ENCODE results near the gene ASMTL.
"Not testable (repeated sequence)": the region's sequence is repeated elsewhere in the genome, so short reads cannot be mapped to it uniquely, and the experiment has no call there.

ASMTL gene, protein sequence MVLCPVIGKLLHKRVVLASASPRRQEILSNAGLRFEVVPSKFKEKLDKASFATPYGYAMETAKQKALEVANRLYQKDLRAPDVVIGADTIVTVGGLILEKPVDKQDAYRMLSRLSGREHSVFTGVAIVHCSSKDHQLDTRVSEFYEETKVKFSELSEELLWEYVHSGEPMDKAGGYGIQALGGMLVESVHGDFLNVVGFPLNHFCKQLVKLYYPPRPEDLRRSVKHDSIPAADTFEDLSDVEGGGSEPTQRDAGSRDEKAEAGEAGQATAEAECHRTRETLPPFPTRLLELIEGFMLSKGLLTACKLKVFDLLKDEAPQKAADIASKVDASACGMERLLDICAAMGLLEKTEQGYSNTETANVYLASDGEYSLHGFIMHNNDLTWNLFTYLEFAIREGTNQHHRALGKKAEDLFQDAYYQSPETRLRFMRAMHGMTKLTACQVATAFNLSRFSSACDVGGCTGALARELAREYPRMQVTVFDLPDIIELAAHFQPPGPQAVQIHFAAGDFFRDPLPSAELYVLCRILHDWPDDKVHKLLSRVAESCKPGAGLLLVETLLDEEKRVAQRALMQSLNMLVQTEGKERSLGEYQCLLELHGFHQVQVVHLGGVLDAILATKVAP

DNA sequence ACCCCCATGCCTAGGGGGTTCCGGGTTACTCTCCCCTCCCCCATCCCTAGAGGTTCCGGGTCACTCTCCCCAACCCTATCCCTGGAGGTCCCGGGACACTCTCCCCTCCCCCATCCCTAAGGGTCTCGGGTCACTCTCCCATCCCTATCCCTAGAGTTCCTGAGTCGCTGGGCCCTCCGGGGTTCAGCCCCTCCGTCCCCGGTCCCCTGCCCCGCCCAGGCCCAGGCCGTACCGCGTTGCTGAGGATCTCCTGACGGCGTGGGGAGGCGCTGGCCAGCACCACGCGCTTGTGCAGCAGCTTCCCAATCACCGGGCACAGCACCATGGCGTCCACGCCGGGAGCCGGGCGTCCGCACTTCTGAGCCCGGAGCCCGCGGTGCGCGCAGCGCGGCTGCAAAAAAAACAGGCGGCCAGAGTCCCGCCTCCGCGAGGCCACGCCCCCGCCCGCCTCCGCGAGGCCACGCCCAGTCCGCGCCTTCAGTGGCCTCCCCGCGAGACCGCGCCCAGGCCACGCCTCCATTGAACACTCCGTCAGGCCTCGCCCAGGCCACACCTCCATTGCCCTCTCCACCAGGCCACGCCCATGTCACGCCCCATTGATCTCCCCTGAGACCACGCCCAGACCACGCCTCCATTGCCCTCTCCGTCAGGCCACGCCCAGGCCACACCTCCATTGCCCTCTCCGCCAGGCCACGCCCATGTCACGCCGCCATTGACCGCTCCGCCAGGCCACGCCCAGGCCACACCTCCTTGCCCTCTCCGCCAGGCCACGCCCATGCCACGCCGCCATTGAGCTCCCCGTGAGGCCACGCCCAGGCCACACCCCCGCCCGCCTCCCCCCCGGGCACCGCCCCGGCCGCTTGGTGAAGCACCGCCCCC, at the start of gene ASMTL:
Gene ASMTL (minus strand): TSS at position 394 of the 879 bp plus-strand sequence. CDS start 69 bp downstream, at position 325.
- peak; percentile 100 for DNase-seq (ENCODE audit: low read depth)

DNA sequence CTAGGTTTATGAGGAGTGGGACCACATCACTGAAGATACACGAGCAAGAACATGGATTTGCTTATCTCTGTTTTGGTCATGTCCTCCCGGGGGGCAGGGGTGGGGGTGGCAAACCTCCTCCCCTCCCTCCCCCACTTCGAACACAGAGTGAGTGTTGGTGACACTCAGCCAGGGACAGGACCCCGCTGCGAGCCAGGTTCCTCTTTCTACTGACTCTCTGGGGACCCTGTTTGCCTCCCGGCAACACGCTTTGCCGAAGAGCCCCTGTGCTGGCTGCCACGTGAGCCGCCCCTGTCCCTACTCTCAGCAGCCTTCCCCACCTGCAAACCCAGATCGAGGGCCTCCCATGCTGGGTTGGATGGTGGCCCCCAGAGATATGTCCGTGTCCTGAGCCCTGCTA, 49.5 kb upstream of the ASMTL start:
- no peak for DNase-seq (ENCODE audit: low read depth)

DNA sequence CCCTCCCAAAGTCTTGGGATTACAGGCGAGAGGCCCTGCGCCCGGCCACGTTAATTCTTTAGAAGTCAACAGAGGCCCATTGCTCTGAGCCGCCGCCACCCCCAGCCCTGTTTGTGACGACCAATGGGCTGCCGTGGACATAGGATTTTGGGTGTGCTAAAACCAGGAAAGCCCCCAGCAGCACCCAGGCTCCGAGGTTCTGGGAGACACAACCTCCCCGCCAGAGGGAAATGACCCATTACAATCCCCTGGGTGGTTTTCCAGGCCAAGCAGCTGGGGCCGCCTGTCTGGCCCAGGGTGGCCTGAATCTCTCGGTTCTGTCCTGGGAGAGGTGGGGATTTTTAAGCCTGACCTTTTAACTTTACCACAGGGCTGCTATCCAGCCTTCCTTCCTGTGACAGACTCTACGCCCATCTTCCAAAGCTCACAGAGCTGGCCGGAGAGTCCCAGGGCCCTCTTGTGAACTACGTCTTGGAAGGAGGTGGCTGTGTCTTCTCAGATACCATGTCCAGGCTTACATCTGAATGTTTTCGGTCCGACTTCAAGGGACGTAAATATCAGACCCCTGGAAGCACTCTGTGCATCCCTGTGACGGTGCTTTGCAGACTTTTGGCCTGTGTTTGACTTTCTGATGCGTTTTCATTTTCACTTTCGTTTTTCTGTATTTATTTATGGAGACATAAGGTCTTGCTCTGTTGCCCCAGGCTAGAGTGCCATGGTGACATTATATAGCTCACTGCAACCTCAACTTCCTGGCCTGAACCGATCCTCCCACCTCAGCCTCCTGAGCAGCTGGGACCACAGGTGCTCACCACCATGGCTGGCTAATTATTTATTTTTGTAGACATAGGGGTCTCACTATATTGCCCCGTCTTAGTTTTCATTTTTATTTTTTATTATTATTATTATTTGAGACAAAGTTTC, 48.3 kb upstream of the ASMTL start:
- DNase-seq (ENCODE audit: low read depth), result no peak

DNA sequence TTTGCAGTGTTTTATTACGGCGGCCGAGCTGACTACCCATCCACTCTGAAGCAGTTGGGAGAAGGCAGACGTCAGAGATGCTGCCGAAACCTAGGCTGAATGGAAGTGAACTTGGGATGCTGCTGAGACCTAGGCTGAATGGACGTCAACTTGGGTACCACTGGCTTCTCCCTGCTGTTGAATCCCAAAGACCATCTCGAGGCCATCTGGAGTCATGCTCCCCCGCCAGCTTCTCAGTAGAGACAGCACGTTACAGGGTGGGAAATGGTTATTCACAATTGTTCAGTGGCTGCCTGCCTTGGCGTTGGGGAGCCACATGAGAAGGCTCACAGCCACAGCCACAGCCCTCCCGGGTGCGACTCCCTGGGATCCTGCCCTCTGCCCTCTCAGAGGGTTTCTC, 43.4 kb upstream of the ASMTL start:
- DNase-seq (ENCODE audit: low read depth), result no peak

DNA sequence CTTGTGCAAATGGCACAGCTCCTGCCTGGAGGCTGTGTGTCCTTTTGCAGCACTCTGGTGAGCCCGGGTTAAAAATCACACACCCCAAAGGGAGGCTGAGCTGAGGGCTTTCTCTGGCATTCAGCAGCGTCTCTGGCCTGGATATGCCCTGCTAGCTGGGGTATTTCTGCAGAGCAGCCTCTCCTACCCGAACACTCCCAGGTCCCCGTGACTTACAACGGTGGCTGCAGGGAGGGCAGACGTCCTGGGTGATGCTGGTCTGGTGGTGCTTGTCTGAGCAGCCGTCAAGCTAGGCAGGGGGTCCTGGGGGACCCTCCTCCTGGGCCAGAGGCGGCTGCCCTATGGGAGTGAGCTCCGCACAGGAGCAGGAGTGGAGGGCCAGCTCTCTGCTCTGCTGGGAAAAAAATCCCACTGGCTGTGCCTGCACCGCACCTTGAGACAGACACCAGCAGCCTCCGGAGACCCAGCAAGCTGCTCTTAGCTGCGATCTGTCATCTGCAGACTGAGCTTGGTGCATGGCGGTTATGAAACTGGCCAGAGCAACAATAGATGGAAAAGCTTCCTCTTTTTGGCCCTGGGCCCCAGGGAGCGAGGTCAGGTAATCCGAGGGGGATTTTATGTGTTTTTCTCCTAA, 41.3 kb upstream of the ASMTL start:
- no peak for DNase-seq (ENCODE audit: low read depth)

DNA sequence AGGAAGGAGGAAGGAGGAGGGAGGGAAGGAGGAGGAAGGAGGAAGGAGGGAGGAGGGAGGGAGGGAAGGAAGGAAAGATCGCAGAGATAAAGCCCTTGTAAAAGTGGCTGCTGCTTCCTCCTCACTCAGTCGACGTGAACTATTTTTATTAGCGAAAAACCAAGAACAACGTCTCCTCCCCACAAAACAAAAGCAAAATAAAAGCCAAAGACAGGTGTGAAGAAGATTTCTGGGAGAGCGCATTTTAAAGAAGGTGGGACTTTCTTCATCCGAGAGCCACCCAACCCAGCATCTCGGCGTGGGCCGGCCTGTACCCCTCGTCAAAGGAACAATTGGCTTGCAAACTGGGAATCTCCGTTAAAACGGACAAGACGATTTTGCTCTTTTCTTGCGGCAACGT, 40.7 kb upstream of the ASMTL start:
- DNase-seq (ENCODE audit: low read depth), result no peak

DNA sequence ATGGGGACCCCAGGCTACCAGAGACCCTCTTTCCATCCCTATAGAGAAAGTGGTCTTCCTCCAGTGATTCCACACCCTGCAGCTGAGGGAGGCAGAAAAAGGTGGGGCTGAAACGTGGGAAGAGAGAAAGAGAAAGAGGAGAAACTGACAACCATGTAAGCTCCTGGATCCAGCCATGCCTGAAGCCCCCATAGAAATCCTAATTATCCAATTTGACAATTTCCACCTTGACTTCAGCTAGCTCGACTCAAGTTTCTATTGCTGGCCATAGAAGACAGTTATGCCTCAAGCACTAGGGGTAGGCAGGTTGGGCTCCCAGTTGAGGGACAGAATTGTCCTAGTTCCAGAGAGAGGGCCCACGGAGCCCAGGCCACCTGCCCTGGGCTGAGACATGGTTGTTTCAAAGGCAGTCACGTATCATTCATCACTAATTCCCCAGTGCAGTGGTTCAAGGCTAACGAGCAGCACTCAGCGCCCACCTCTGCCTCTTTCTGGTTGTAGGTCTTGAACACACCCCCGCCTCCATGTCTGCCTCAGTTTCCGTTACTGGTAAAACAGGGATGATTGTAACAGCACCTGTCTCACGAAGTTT, 39.8 kb upstream of the ASMTL start:
- no peak for DNase-seq (ENCODE audit: low read depth)

DNA sequence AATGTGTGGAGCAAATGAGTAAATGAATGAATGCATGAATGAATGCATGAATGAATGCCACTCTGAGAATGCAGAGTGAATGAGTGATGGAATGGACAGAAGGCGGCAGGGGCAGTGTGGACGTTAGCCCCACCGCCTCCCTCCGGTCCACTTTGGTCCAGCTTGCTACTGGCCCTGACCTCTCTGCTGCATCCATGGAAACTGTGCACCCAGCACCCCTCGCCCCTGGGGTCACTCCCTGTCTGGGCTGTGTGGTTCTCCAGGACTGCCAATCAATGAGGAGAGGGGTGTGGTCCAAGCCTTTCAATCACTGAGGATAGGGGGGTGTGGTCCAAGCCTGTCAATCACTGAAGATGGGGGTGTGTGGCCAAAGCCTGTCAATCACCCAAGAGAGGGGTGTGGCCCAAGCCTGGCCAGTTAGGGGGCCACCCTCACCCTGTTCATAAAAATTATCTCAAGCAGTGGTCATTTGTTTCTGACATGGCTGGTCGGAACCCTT, 39.2 kb upstream of the ASMTL start:
- DNase-seq (ENCODE audit: low read depth), result peak; percentile 16

DNA sequence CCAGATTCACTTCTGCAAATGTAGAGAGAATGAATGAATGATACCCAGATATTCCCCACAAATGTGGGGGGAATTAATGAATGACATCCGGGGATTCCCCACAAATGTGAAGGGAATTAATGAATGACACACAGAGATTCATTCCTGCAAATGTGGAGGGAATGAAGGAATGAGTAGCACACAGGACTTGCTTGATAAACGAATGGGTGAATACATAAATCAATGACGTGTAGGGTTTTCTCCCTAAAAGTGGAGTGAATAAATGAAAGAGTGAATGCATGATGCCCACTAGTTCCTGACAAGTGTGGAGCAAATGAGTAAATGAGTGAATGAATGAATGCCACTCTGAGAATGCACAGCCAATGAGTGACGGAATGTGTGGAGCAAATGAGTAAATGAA, 38.5 kb upstream of the ASMTL start:
- DNase-seq (ENCODE audit: low read depth), result not testable (repeated sequence)

DNA sequence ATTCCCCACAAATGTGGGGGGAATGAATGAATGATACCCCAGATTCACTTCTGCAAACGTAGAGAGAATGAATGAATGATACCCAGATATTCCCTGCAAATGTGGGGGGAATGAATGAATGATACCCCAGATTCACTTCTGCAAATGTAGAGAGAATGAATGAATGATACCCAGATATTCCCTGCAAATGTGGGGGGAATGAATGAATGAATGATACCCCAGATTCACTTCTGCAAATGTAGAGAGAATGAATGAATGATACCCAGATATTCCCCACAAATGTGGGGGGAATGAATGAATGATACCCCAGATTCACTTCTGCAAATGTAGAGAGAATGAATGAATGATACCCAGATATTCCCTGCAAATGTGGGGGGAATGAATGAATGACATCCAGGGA, 38.0 kb upstream of the ASMTL start:
- DNase-seq (ENCODE audit: low read depth), result not testable (repeated sequence)

DNA sequence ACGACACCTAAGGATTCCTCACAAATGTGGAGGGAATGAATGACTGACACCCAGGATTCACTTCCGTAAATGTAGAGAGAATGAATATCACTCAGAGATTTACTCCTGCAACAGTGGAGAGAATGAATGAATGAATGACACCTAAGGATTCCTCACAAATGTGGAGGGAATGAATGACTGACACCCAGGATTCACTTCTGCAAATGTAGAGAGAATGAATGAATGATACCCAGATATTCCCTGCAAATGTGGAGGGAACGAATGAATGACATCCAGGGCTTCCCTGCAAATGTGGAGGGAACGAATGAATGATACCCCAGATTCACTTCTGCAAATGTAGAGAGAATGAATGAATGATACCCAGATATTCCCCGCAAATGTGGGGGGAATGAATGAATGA, 36.6 kb upstream of the ASMTL start:
- not testable (repeated sequence) for DNase-seq (ENCODE audit: low read depth)

DNA sequence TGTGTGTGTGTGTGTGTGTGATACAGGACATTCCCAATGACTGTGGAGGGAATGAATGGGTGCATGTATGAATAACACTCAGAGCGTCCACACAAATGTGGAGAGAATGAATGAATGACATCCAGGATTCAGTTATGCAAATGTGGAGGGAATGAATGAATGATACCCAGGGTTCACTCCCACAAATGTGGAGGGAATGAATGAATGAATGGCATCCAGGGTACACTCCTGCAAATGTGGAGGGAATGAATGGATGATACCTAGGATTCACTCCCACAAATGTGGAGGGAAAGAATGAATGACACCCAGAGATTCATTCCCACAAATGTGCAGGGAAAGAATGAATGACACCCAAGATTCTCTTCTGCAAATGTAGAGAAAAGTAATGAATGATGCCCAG, 36.0 kb upstream of the ASMTL start:
- no peak for DNase-seq (ENCODE audit: low read depth)

DNA sequence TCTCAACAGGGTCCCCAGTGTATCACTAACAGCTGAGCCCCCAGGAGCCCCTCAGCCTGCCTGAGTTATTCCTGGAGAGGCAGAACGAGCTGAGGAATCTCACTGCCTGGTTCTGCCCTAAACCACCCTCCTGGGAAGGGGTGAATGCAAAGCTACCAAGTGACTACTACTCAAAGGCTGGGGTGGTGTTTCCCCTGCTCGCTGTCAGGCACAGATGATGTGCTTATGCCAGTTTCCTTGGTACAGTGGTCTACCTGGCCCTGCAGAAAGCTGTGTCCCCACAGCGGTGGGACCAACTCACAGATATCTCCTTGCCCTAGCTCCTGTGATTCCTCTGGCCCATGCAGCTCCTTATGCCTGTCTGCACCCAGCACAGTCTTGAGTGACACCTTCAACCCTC, 35.4 kb upstream of the ASMTL start:
- no peak for DNase-seq (ENCODE audit: low read depth)

DNA sequence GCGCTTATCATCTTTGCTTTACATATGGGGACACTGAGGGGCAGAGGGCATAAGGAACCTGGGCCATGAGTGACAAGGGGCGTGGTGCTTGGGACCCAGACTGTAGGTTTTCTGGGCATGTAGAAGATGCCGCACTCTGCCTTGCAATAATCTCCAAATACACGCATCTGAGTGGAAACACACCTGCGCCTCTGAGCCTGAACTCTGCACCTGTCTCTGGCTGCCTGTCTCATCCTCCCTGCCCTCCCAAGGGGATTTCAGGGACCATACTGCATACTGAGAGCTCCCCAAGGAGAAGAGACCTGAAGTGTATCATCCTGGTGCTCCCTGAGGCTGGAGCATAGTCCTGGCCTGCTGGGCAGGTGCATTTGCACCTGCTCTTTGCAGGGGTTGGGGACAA, 34.7 kb upstream of the ASMTL start:
- no peak for DNase-seq (ENCODE audit: low read depth)

DNA sequence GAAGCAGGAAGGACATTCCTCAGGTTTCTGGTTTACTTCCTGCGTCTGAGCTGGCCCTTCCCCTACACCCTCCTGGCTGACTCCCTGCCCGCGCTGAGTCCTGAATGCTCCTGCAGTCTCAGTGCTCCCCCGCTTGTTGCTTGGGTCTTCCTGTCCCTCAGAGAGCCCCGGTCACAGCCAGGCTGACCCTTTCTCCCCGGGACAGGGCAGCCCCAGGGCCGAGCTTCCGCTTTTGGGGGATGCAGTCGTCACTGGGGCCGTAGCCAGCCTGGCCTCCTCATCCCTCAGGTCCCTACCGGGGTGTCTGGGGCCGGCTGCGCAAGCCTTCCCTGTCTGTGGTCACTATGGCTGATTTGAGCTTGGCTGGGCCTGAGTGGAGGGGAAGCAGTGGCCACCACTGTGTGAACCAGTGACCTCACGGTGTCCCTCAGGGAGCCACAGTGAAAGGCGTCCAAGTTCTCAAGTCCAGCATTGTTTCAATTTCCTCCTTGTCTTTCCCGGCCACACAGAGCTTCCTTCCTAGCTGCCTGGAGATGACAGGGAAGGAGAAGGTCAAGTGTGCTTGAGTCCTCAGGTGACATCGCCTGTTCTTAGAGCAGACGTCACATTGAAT, 34.1 kb upstream of the ASMTL start:
- no peak for DNase-seq (ENCODE audit: low read depth)

DNA sequence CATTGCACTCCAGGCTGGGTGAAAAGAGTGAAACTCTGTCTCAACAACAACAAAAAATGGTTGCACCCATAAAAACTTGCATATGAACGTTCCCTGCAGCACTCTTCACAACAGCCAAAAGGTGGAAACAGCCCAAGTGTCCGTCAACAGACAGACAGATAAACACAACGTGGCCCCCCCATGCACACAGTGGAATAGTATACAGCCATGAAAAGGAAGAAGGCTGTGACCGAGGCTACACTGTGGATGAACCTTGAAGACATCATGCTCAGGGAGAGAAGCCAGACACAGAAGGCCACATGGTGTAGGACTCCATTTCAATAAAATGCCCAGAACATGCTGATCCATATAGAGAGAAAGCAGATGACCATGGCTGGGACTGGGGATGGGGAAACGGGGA, 33.5 kb upstream of the ASMTL start:
- DNase-seq (ENCODE audit: low read depth), result no peak

DNA sequence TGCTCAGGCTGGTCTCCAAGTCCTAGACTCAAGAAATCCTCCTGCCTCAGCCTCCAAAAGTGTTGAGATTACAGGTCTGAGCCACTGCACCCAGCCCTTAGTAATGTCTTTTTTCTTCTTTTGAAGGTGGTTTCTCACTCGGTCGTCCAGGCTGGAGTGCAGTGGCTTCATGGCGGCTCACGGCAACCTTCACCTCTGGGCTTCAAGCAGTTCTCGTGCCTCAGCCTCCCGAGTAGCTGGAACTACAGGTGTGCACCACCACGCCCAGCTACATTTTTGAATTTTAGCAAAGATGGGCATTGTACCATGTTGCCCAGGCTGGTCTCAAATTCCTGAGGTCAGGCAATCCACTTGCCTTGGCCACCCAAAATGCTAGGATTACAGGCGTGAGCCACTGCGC, 32.3 kb upstream of the ASMTL start:
- DNase-seq (ENCODE audit: low read depth), result no peak

DNA sequence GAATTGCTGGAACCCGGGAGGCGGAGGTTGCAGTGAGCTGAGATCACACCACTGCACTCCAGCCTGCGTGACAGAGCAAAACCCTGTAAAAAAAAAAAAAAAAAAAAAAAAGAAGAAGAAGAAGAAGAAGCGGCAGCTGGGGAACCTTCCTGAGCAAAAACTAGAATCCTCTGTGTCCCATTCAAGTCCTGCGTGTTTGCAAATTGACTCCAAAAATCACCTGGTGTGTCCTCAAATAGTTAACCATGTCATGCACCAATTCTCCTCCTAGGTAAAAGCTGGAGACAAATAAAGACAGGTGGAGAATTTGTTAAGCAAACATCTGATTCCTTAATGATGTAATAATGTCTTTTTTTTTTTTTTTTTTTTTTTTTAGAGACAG, 31.9 kb upstream of the ASMTL start:
- DNase-seq (ENCODE audit: low read depth), result no peak

DNA sequence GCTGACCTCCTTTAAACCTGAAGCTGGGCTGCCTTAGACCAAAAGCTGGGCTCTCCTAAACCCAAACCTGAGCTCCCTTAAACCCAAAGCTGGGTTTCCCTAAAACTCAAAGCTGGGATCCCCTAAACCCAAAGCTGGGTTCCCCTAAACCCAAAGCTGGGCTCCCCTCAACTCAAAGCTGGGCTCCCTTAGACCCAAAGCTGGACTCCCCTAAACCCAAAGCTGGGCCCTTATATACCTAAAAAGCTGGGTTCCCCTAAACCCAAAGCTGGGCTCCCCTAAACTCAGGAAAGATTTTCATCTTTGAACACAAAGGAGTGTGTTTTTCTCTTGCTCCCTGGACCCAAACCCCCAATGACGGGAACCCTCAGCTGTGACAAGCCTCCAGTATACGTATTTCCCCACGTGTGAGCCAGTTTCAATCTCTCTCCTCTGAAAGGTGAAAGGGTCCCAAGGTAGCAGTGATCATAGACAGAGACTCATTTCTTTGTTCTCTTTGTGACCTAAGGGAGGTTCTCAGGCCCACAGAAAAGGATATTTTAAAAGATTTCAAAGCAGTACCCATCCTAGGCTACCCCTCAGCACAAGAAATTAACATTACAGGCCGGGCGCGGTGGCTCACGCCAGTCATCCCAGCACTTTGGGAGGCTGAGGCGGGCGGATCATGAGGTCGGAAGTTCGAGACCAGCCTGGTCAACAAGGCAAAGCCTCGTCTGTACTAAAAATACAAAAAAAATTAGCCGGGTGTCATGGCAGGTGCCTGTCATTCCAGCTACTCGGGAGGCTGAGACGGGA, 31.3 kb upstream of the ASMTL start:
- DNase-seq (ENCODE audit: low read depth), result no peak

Data from activated T-cell treated with anti-CD3 and anti-CD28 coated beads for 1 hour (primary cell).